Measurements from ENCODE around the gene HOXA1.

Gene HOXA1

GRCh38 chr7:27137640-27138315, 42.0 kb upstream of the HOXA1 start:
- Mint-ChIP-seq H3K4me3 (no peak overlapping the region), H3K4me1 (peaks cover 4% of the 10 kb centered on the region), H3K27me3 (peaks cover 81% of the 10 kb centered on the region), H3K27ac (no peak overlapping the region), H3K9me3 (no peaks in the 10 kb centered on the region), H3K36me3 (no peaks in the 10 kb centered on the region)
- ATAC-seq: no peak

- no peaks in the 10 kb centered on the region for H3K4me1 Mint-ChIP-seq
- peaks cover 69% of the 10 kb centered on the region for H3K27me3 Mint-ChIP-seq
- no peak overlapping the region for H3K4me3 Mint-ChIP-seq
- no peaks in the 10 kb centered on the region for H3K36me3 Mint-ChIP-seq
- H3K9me3 Mint-ChIP-seq: no peaks in the 10 kb centered on the region
- no peak overlapping the region for H3K27ac Mint-ChIP-seq
- no peak for ATAC-seq
Measured at GRCh38 chr7:27134392-27134791, 38.6 kb upstream of the HOXA1 start.

- no peaks in the 10 kb centered on the region for H3K4me1 Mint-ChIP-seq
- peaks cover 73% of the 10 kb centered on the region for H3K27me3 Mint-ChIP-seq
- H3K27ac Mint-ChIP-seq: no peak overlapping the region
- no peaks in the 10 kb centered on the region for H3K36me3 Mint-ChIP-seq
- no peak overlapping the region for H3K4me3 Mint-ChIP-seq
- ATAC-seq: no peak
- H3K9me3 Mint-ChIP-seq: peaks cover 3% of the 10 kb centered on the region
Measured at GRCh38 chr7:27133409-27134231, 37.8 kb upstream of the HOXA1 start.

GRCh38 chr7:27132978-27133377, 37.2 kb upstream of the HOXA1 start:
- H3K4me3 Mint-ChIP-seq: no peak overlapping the region
- no peak overlapping the region for H3K27ac Mint-ChIP-seq

GRCh38 chr7:27132214-27132613, 36.4 kb upstream of the HOXA1 start:
- H3K4me3 Mint-ChIP-seq: no peak overlapping the region
- H3K4me1 Mint-ChIP-seq: no peaks in the 10 kb centered on the region
- no peaks in the 10 kb centered on the region for H3K36me3 Mint-ChIP-seq
- H3K9me3 Mint-ChIP-seq: peaks cover 3% of the 10 kb centered on the region
- H3K27ac Mint-ChIP-seq: no peak overlapping the region
- H3K27me3 Mint-ChIP-seq: peaks cover 73% of the 10 kb centered on the region
- ATAC-seq: no peak

More at GRCh38 chr7:27132978-27133377, 37.2 kb upstream of the HOXA1 start:
- Mint-ChIP-seq H3K36me3 (no peaks in the 10 kb centered on the region), H3K27me3 (peaks cover 73% of the 10 kb centered on the region), H3K4me1 (no peaks in the 10 kb centered on the region), H3K9me3 (peaks cover 3% of the 10 kb centered on the region)
- no peak for ATAC-seq

- no peak for ATAC-seq
- Mint-ChIP-seq H3K4me3 (peak overlapping the region; percentile 54), H3K4me1 (no peaks in the 10 kb centered on the region), H3K27me3 (peaks cover 74% of the 10 kb centered on the region), H3K9me3 (peaks cover 3% of the 10 kb centered on the region), H3K27ac (no peak overlapping the region), H3K36me3 (no peaks in the 10 kb centered on the region)
Measured at GRCh38 chr7:27131390-27131819, 35.6 kb upstream of the HOXA1 start.

GRCh38 chr7:27130540-27131389, 35.0 kb upstream of the HOXA1 start, which contains the start of gene HOXA4:
Gene HOXA4, minus strand, starts transcription at chr7:27130757. Its CDS starts 24 bp downstream, at chr7:27130733.
- ATAC-seq: peak; percentile 83
- Mint-ChIP-seq H3K9me3 (peaks cover 3% of the 10 kb centered on the region), H3K4me1 (no peaks in the 10 kb centered on the region), H3K4me3 (peak within 1 kb of the TSS; percentile 54), H3K27me3 (peaks cover 70% of the 10 kb centered on the region), H3K27ac (no peak within 1 kb of the TSS), H3K36me3 (no peaks in the 10 kb centered on the region)

- Mint-ChIP-seq H3K27ac (no peak overlapping the region), H3K9me3 (peaks cover 3% of the 10 kb centered on the region), H3K4me1 (no peaks in the 10 kb centered on the region), H3K27me3 (peaks cover 73% of the 10 kb centered on the region), H3K36me3 (no peaks in the 10 kb centered on the region), H3K4me3 (no peak overlapping the region)
- ATAC-seq: peak; percentile 74
Measured at GRCh38 chr7:27129729-27130539, 34.1 kb upstream of the HOXA1 start.

GRCh38 chr7:27128776-27129728, 33.3 kb upstream of the HOXA1 start:
- Mint-ChIP-seq H3K36me3 (no peaks in the 10 kb centered on the region), H3K27ac (no peak overlapping the region), H3K4me3 (peak overlapping the region; percentile 45), H3K27me3 (peaks cover 73% of the 10 kb centered on the region), H3K4me1 (no peaks in the 10 kb centered on the region), H3K9me3 (peaks cover 3% of the 10 kb centered on the region)
- no peak for ATAC-seq

GRCh38 chr7:27128034-27128433, 32.2 kb upstream of the HOXA1 start:
- no peaks in the 10 kb centered on the region for H3K4me1 Mint-ChIP-seq
- no peaks in the 10 kb centered on the region for H3K36me3 Mint-ChIP-seq
- H3K9me3 Mint-ChIP-seq: peaks cover 3% of the 10 kb centered on the region
- no peak for ATAC-seq
- H3K27me3 Mint-ChIP-seq: peaks cover 70% of the 10 kb centered on the region
- H3K4me3 Mint-ChIP-seq: no peak overlapping the region
- H3K27ac Mint-ChIP-seq: no peak overlapping the region

GRCh38 chr7:27126596-27127327, 31.0 kb upstream of the HOXA1 start:
- H3K36me3 Mint-ChIP-seq: no peaks in the 10 kb centered on the region
- no peak overlapping the region for H3K4me3 Mint-ChIP-seq
- H3K27ac Mint-ChIP-seq: no peak overlapping the region
- H3K9me3 Mint-ChIP-seq: peaks cover 3% of the 10 kb centered on the region
- no peaks in the 10 kb centered on the region for H3K4me1 Mint-ChIP-seq
- H3K27me3 Mint-ChIP-seq: peaks cover 64% of the 10 kb centered on the region
- ATAC-seq: no peak

- ATAC-seq: no peak
- peaks cover 58% of the 10 kb centered on the region for H3K27me3 Mint-ChIP-seq
- H3K4me1 Mint-ChIP-seq: no peaks in the 10 kb centered on the region
- H3K27ac Mint-ChIP-seq: no peak overlapping the region
- H3K9me3 Mint-ChIP-seq: peaks cover 3% of the 10 kb centered on the region
- H3K36me3 Mint-ChIP-seq: no peaks in the 10 kb centered on the region
- H3K4me3 Mint-ChIP-seq: no peak overlapping the region
Measured at GRCh38 chr7:27125986-27126394, 30.2 kb upstream of the HOXA1 start.

Measured in stimulated activated memory B cell treated with anti-CD40 and anti-IgM and Interleukin-4, amounts not matched to agents 10 μg/mL and 1 μg/mL and 100 μg/mL, for 72 hours (primary cell).